ENCODE results near the gene CCT7. TPM values are rescaled to one million over a fixed set of nuclear protein-coding genes. Genes with fewer than 3 reads are reported as not detected.
"Not testable (repeated sequence)": the region's sequence is repeated elsewhere in the genome, so short reads cannot be mapped to it uniquely, and the experiment has no call there.

CCT7 gene
- total RNA-seq, result 100 to 1,000 TPM; 499 to 541 TPM

DNA sequence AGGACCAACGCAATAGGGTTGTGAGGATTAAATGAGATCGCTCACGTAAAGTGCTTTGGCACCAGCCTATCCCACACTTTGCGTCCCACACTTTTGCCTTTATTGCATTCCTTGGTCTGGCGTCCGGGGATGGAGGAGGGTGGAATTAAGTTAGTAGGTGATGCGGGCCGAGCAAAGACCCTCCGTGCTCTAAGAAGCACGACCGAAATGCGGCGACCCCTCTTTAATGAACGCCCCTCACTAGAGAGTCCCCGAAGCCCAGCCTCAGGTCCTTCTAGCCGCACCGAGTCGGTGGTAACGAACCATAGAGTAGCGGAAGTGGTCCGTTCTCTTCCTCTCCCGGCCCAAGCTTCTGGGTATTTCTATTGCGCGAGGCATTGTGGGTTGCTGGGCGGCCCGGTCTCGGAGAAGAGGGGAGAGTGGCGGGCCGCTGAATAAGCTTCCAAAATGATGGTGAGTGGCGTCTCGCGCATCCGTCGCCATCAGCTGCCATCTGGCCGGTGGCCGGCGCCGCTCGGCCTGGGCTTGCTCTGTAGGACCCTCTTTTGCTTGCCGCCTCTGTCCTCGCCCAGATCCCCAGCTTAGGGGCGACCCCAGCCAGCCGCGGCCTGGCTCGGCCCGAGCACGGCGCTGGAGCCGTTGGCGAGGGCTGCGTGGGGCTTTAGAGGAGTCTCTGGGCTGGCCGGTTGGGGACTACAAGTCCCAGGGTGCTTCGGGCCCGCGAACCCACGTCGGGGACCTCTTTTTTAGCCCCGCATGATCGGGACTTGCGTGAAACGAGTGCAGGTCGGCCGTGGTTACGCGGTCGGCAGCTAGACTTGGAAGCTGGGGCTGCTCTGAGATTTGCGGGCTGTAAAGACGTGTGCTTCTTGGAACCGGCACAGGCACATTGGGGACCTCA is at the start of gene CCT7:
TSS of gene CCT7 (plus strand) at position 377 of the 901 bp plus-strand sequence. CDS start at position 448, 71 bp downstream.
- ChIA-PET POLR2A (interaction anchor here (0.7 to 3.4 kb wide), 13 partner anchors 9 to 964 kb away, joined by 3 to 32 read pairs (median 4); partner anchors contain the start of genes ALMS1, EGR4, MTHFD2 and TPRKB), CTCF (interaction anchor here (0.7 to 10.2 kb wide), 3 partner anchors 21 to 57 kb away, joined by 3 to 70 read pairs (median 33); partner anchors contain the start of genes EGR4 and SMYD5)
- DNase-seq, result peak; percentile 91
- Mint-ChIP-seq H3K9me3 (no peaks in the 10 kb centered on the region), H3K4me3 (peak within 1 kb of the TSS; percentile 87), H3K27me3 (peaks cover 1% of the 10 kb centered on the region), H3K4me1 (ENCODE audit: low read depth) (peaks cover 37% of the 10 kb centered on the region), H3K36me3 (peaks cover 19% of the 10 kb centered on the region), H3K27ac (peak within 1 kb of the TSS; percentile 80)
- intact Hi-C loops (cut with micrococcal nuclease), result loop anchor here (1.0 to 10.0 kb wide), 7 partner anchors 20 to 1221 kb away; partner anchors contain the start of genes ALMS1, EGR4, INO80B and SFXN5

DNA sequence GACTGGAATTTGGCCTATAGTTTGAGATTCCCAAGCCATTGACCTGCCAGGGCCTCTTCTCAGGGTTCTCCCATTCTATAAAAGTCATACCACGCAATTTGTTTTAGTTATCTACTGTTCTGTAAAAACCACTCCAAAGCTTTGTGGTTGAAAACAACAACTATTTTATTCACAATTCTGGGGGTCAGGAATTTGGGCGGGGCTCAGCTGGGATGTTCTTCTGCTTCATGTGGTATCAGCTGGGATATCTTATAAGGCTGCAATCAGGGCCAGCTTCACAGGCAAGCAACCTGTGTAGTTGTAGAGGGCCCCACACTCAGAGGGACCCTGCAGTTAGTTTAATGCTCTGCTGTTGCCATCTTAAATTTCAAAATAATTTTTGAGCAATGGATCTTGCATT is 48.1 kb upstream of the CCT7 start:
- peaks cover 3% of the 10 kb centered on the region for H3K36me3 Mint-ChIP-seq
- DNase-seq, result no peak
- H3K4me3 Mint-ChIP-seq, result no peak overlapping the region
- intact Hi-C loops (cut with micrococcal nuclease), result no loop called here
- H3K27ac Mint-ChIP-seq, result no peak overlapping the region
- ChIA-PET CTCF (interaction anchor here (1.2 to 1.4 kb wide), 2 partner anchors 9 to 27 kb away, joined by 4 to 6 read pairs; no protein-coding TSS in a partner anchor), POLR2A (no interaction called here)
- no peaks in the 10 kb centered on the region for H3K4me1 Mint-ChIP-seq (ENCODE audit: low read depth)
- H3K9me3 Mint-ChIP-seq, result peaks cover 9% of the 10 kb centered on the region
- H3K27me3 Mint-ChIP-seq, result peaks cover 7% of the 10 kb centered on the region

DNA sequence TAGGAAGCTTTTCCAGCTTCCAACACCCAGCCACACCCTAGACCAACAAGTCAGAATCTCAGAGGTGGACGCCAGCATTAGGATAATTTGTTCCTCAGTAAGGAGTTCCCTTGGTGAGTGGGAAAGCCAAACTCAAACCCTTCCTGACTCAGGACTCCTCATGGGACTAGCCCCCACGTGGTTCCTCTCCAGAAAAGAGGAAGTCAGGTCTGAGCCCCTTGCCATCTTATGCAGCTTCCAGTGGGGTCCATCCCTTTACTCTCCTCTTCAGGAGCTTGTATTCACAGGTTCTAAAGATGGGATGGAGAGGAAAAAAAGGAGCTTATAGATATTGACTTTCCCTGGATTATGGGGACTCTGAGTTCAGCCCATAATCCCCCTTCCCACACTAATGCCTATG is 46.6 kb upstream of the CCT7 start:
- DNase-seq, result no peak
- H3K36me3 Mint-ChIP-seq, result peaks cover 3% of the 10 kb centered on the region
- no peaks in the 10 kb centered on the region for H3K4me1 Mint-ChIP-seq (ENCODE audit: low read depth)
- no peak overlapping the region for H3K4me3 Mint-ChIP-seq
- ChIA-PET POLR2A (no interaction called here), CTCF (interaction anchor here (2.0 kb wide), 1 partner anchor 10 kb away, joined by 10 read pairs; no protein-coding TSS in a partner anchor)
- peaks cover 9% of the 10 kb centered on the region for H3K9me3 Mint-ChIP-seq
- H3K27me3 Mint-ChIP-seq, result peaks cover 5% of the 10 kb centered on the region
- no peak overlapping the region for H3K27ac Mint-ChIP-seq
- intact Hi-C loops (cut with micrococcal nuclease), result no loop called here

DNA sequence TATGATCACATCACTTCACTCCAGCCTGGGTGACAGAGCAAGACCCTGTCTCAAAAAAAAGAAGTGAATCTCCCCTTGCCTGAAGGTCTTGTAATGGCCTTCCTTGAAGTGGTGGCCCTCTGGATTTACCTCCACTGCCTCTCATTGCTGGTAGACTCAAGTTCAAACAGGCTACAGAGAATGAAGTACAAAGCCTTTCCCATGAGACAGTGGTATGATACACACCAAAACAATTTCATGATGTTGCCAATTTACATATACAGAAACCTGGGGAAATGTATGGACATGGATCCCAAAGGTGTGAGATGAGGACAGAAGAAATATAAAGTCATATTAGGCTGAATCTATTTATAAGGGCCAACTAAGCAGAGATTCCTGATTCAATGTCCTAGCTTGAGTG is 36.5 kb upstream of the CCT7 start:
- intact Hi-C loops (cut with micrococcal nuclease), result no loop called here
- ChIA-PET POLR2A (no interaction called here), CTCF (interaction anchor here (1.5 to 2.5 kb wide), 2 partner anchors 15 to 20 kb away, joined by 4 to 10 read pairs; no protein-coding TSS in a partner anchor)
- DNase-seq, result no peak
- Mint-ChIP-seq H3K27ac (no peak overlapping the region), H3K4me3 (no peak overlapping the region), H3K27me3 (peaks cover 24% of the 10 kb centered on the region), H3K9me3 (no peaks in the 10 kb centered on the region), H3K4me1 (ENCODE audit: low read depth) (peaks cover 5% of the 10 kb centered on the region), H3K36me3 (no peaks in the 10 kb centered on the region)

DNA sequence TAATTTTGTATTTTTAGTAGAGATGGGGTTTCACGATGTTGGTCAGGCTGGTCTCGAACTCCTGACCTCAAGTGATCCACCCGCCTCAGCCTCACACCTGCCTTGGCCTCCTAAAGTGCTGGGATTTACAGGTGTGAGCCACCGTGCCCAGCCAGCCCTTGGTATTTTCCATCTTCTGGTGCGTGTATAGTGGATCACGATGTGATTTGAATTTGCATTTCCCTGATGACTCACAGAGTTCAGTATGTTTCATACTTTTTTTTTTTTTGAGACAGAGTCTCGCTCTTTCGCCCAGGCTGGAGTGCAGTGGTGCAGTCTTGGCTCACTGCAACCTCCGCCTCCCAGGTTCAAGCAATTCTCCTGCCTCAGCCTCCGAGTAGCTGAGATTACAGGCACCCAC is 33.8 kb upstream of the CCT7 start:
- H3K36me3 Mint-ChIP-seq; H3K9me3 Mint-ChIP-seq; intact Hi-C loops (cut with micrococcal nuclease); H3K4me1 Mint-ChIP-seq (ENCODE audit: low read depth); POLR2A ChIA-PET; H3K4me3 Mint-ChIP-seq; H3K27ac Mint-ChIP-seq: not testable (repeated sequence)
- CTCF ChIA-PET, result interaction anchor here (1.7 kb wide), 1 partner anchor 23 kb away, joined by 6 read pairs; no protein-coding TSS in a partner anchor
- peaks cover 39% of the 10 kb centered on the region for H3K27me3 Mint-ChIP-seq
- DNase-seq, result peak; percentile 24

DNA sequence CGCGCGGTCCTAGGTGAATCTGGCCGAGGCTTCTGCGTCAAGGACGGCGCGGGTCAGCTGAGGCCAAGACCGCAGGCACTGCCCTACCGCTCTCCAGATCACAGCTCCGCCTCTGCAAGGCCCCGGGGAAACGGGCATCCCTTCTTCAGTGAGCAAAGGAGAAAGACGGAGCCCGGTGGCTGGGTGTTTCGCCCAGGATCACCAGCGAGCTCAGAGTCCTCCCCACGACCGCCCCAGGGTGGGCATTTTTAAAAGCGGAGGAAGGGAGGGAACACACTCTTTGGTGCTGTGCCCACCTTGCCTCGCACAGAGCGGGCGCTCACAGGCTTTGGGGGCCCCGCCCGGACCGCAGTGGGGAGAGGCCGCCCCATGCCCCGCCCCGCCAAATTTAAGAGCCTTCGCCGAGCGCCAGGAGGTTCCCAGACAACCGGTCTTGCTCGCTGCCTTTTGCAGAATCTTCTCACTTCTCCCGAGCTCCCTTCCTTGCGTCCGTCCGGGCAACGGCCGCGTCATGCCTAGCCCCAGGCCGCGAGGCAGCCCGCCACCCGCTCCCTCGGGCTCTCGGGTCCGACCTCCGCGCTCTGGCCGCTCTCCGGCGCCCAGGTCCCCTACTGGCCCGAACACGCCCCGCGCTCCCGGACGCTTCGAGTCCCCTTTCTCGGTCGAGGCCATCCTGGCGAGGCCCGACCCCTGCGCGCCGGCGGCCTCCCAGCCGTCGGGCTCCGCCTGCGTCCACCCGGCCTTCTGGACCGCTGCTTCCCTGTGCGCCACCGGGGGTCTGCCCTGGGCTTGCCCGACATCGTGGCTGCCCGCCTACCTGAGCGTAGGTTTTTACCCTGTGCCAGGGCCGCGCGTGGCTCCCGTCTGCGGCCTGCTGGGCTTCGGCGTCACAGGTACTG is 31.7 kb upstream of the CCT7 start, which contains the start of gene NOTO:
TSS of gene NOTO (plus strand) at position 419 of the 899 bp plus-strand sequence. CDS start at position 512, 93 bp downstream.
- POLR2A ChIA-PET, result no interaction called here
- Mint-ChIP-seq H3K4me1 (ENCODE audit: low read depth) (peaks cover 7% of the 10 kb centered on the region), H3K27me3 (peaks cover 42% of the 10 kb centered on the region), H3K4me3 (no peak within 1 kb of the TSS), H3K9me3 (no peaks in the 10 kb centered on the region), H3K36me3 (no peaks in the 10 kb centered on the region), H3K27ac (no peak within 1 kb of the TSS)
- CTCF ChIA-PET, result interaction anchor here (1.3 to 2.0 kb wide), 4 partner anchors 10 to 25 kb away, joined by 5 to 8 read pairs (median 6); no protein-coding TSS in a partner anchor
- no peak for DNase-seq
- intact Hi-C loops (cut with micrococcal nuclease), result no loop called here

GRCh38 chr2:73203055-73203681 is 30.9 kb upstream of the CCT7 start:
- DNase-seq, result no peak
- Mint-ChIP-seq H3K4me1 (ENCODE audit: low read depth) (peaks cover 7% of the 10 kb centered on the region), H3K27ac (no peak overlapping the region), H3K27me3 (peaks cover 44% of the 10 kb centered on the region), H3K4me3 (no peak overlapping the region), H3K9me3 (no peaks in the 10 kb centered on the region), H3K36me3 (no peaks in the 10 kb centered on the region)
- intact Hi-C loops (cut with micrococcal nuclease), result no loop called here
- POLR2A ChIA-PET, result no interaction called here
- CTCF ChIA-PET, result interaction anchor here (1.3 to 2.0 kb wide), 2 partner anchors 9 to 26 kb away, joined by 5 to 7 read pairs; no protein-coding TSS in a partner anchor

DNA sequence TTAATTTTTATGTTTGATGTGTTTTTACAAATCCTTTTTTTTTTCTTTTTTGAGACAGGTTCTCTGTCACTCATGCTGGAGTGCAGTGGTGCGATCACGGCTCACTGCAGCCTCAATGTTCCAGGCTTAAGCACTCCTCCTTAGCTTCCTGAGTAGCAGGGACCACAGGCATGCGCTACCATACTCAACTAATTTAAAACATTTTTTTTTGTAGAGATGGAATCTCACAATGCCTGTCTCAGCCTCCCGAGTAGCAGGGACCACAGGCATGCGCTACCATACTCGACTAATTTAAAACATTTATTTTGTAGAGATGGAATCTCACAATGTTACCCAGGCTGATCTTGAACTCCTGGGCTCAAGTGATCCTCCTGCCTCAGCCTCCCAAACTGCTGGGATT is 28.5 kb upstream of the CCT7 start:
- H3K4me1 Mint-ChIP-seq (ENCODE audit: low read depth), result peaks cover 7% of the 10 kb centered on the region
- DNase-seq, result no peak
- intact Hi-C loops (cut with micrococcal nuclease), result no loop called here
- H3K9me3 Mint-ChIP-seq, result no peaks in the 10 kb centered on the region
- peaks cover 37% of the 10 kb centered on the region for H3K27me3 Mint-ChIP-seq
- no peak overlapping the region for H3K4me3 Mint-ChIP-seq
- no peak overlapping the region for H3K27ac Mint-ChIP-seq
- POLR2A ChIA-PET, result no interaction called here
- H3K36me3 Mint-ChIP-seq, result no peaks in the 10 kb centered on the region
- CTCF ChIA-PET, result interaction anchor here (8.7 kb wide), 1 partner anchor 30 kb away, joined by 158 read pairs; no protein-coding TSS in a partner anchor

DNA sequence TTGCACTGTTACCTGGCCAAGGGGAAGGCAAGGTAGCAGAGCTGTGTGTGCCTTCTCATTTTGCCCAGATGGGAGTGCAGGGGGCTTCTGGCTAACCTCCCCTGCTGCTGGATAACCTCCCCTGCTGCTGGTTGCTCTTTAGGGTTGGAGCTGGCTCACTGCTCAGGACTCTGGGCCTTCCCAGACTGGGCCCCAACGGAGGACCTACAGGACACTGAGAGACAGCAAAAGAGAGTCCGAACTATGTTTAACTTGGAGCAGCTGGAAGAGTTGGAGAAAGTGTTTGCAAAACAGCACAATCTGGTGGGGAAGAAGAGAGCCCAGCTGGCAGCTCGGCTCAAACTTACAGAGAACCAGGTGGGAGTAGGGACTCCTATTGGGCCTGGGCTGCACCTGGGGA is 25.9 kb upstream of the CCT7 start:
- peaks cover 24% of the 10 kb centered on the region for H3K27me3 Mint-ChIP-seq
- no peaks in the 10 kb centered on the region for H3K9me3 Mint-ChIP-seq
- H3K4me1 Mint-ChIP-seq (ENCODE audit: low read depth), result peaks cover 8% of the 10 kb centered on the region
- CTCF ChIA-PET, result interaction anchor here (8.7 kb wide), 1 partner anchor 33 kb away, joined by 158 read pairs; no protein-coding TSS in a partner anchor
- no peak overlapping the region for H3K4me3 Mint-ChIP-seq
- no peaks in the 10 kb centered on the region for H3K36me3 Mint-ChIP-seq
- intact Hi-C loops (cut with micrococcal nuclease), result no loop called here
- no peak for DNase-seq
- no peak overlapping the region for H3K27ac Mint-ChIP-seq
- POLR2A ChIA-PET, result no interaction called here

DNA sequence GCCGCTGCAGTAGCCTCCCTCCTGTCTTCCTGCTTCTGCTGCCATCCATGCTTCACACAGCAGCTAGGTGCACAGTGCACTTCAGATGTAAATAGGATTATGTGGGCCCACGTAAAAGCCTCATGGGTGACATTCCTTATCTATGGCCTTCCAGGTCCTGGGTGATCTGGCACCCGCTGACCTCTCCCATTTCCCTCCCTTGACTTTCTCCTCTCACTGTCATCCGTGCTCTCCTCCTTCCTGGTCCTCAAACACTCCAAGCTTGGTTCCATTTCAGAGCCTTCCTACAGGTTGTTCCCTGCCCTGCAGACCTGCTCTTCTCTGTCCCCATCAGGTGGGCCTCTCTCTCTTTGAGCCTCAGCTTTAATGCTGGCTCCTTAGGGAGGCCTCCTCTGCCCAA is 24.1 kb upstream of the CCT7 start:
- Mint-ChIP-seq H3K4me3 (no peak overlapping the region), H3K4me1 (ENCODE audit: low read depth) (peaks cover 20% of the 10 kb centered on the region), H3K27ac (no peak overlapping the region), H3K27me3 (peaks cover 13% of the 10 kb centered on the region), H3K36me3 (no peaks in the 10 kb centered on the region), H3K9me3 (no peaks in the 10 kb centered on the region)
- ChIA-PET CTCF (interaction anchor here (0.6 to 8.7 kb wide), 2 partner anchors 34 to 316 kb away, joined by 4 to 158 read pairs; no protein-coding TSS in a partner anchor), POLR2A (no interaction called here)
- intact Hi-C loops (cut with micrococcal nuclease), result loop anchor here (5.0 kb wide), 2 partner anchors 82 to 318 kb away; partner anchors contain the start of gene EGR4
- no peak for DNase-seq

DNA sequence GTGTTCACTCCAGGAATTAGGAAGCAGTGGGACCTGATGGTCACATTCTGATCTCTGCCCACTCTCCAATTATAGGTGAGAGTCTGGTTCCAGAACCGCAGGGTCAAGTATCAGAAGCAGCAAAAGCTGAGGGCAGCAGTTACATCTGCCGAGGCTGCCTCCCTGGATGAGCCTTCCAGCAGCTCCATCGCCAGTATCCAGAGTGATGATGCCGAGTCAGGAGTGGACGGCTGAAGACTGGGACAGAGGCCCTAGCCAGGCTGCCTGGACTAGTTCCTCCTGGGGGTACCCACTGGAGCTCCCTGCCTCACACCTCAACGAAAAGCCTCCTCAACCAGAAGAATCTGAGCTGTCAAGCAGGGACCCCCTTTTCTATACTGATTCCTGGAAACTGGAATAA is 23.4 kb upstream of the CCT7 start:
- POLR2A ChIA-PET, result no interaction called here
- CTCF ChIA-PET, result interaction anchor here (1.1 to 8.7 kb wide), 2 partner anchors 31 to 35 kb away, joined by 3 to 158 read pairs; no protein-coding TSS in a partner anchor
- no peak for DNase-seq
- intact Hi-C loops (cut with micrococcal nuclease), result loop anchor here (5.0 kb wide), 2 partner anchors 82 to 318 kb away; partner anchors contain the start of gene EGR4
- H3K4me1 Mint-ChIP-seq (ENCODE audit: low read depth), result peaks cover 27% of the 10 kb centered on the region
- H3K4me3 Mint-ChIP-seq, result no peak overlapping the region
- H3K9me3 Mint-ChIP-seq, result no peaks in the 10 kb centered on the region
- H3K36me3 Mint-ChIP-seq, result no peaks in the 10 kb centered on the region
- H3K27me3 Mint-ChIP-seq, result peaks cover 11% of the 10 kb centered on the region
- H3K27ac Mint-ChIP-seq, result no peak overlapping the region

All from activated CD4-positive, alpha-beta memory T cell treated with anti-CD3 and anti-CD28 coated beads for 36 hours (primary cell).